DOHH2 (cell line): ENCODE results near the gene TMEM164.

Experiments used
- H3F3A ChIP-seq: fragments of 200-600 bp; sonication (generic), shearing (Covaris generic); 2 replicates; pipeline ENCODE4 v1.6.0; 2016; ENCODE audit warnings: antibody characterized with exemption, mild to moderate bottlenecking; ENCODE audit not compliant: control insufficient read depth, insufficient read depth
- H3K27ac ChIP-seq: fragments of 200-600 bp; sonication (generic); 2 replicates; pipeline ENCODE4 v1.5.1; 2014; ENCODE audit warnings: low read depth, mild to moderate bottlenecking, low read length, moderate library complexity
- H3K27me3 ChIP-seq: fragments of 200-600 bp; sonication (generic); 2 replicates; pipeline ENCODE4 v1.6.1; 2014; ENCODE audit warnings: mild to moderate bottlenecking, low read length, mixed read lengths; ENCODE audit not compliant: control insufficient read depth
- H3K36me3 ChIP-seq: fragments of 200-600 bp; sonication (generic); 2 replicates; pipeline ENCODE4 v1.6.1; 2014; ENCODE audit warnings: mild to moderate bottlenecking, low read length, moderate library complexity, mixed read lengths; ENCODE audit not compliant: control insufficient read depth
- H3K4me1 ChIP-seq: fragments of 200-600 bp; sonication (generic); 2 replicates; pipeline ENCODE4 v1.6.1; 2014; ENCODE audit warnings: mild to moderate bottlenecking, low read length, mixed read lengths; ENCODE audit not compliant: control insufficient read depth
- H3K4me2 ChIP-seq: fragments of 200-600 bp; sonication (generic); 2 replicates; pipeline ENCODE4 v1.6.0; 2014; ENCODE audit warnings: mild to moderate bottlenecking, low read length, moderate library complexity
- H3K4me3 ChIP-seq: fragments of 200-600 bp; sonication (generic); 2 replicates; pipeline ENCODE4 v1.5.1; 2014; ENCODE audit warnings: mild to moderate bottlenecking, low read length, mixed read lengths
- H3K79me2 ChIP-seq: fragments of 200-600 bp; sonication (generic); 2 replicates; pipeline ENCODE4 v1.6.1; 2014; ENCODE audit warnings: mild to moderate bottlenecking, low read length, mixed read lengths; ENCODE audit not compliant: control insufficient read depth
- H3K9me2 ChIP-seq: fragments of 200-600 bp; sonication (generic); replicated peaks from 2 replicates; pipeline ENCODE4 v1.6.1; 2014; ENCODE audit warnings: mild to moderate bottlenecking, low read length, mixed read lengths; ENCODE audit not compliant: control insufficient read depth
- H3K9me3 ChIP-seq: fragments of 200-600 bp; sonication (generic); 2 replicates; pipeline ENCODE4 v1.6.1; 2014; ENCODE audit warnings: antibody characterized with exemption, low read length, mixed read lengths; ENCODE audit not compliant: control insufficient read depth, insufficient read depth
- H4K20me1 ChIP-seq: fragments of 200-600 bp; sonication (generic); 2 replicates; pipeline ENCODE4 v1.6.0; 2014; ENCODE audit warnings: low read depth, mild to moderate bottlenecking, antibody characterized with exemption, low read length, moderate library complexity; ENCODE audit not compliant: control insufficient read depth, insufficient read depth
- CTCF ChIP-seq: fragments of 200-600 bp; sonication (generic); IDR thresholded peaks from one replicate; pipeline ENCODE4 v1.5.1; 2014; ENCODE audit warnings: antibody characterized with exemption, mild to moderate bottlenecking, low read depth, low read length; ENCODE audit not compliant: poor library complexity, severe bottlenecking
- EZH2phosphoT487 ChIP-seq: fragments of 200-600 bp; sonication (generic); IDR thresholded peaks from 2 replicates; pipeline ENCODE4 v1.6.1; 2017; ENCODE audit warnings: borderline replicate concordance, mild to moderate bottlenecking, antibody characterized with exemption, low read length, moderate library complexity, mixed read lengths

Gene TMEM164

GRCh38 chrX:110000847-110001713 lies 1.8 kb upstream of the TMEM164 start:
- no peaks in the 10 kb centered on the region for H3K9me2 ChIP-seq
- H3K4me2 ChIP-seq: no peak overlapping the region
- H3F3A ChIP-seq: no peaks in the 10 kb centered on the region
- no peak overlapping the region for H3K27ac ChIP-seq
- peaks cover 6% of the 10 kb centered on the region for H3K79me2 ChIP-seq
- H3K4me3 ChIP-seq: no peak overlapping the region
- H3K9me3 ChIP-seq: no peaks in the 10 kb centered on the region
- TF ChIP-seq CTCF (no peak), EZH2phosphoT487 (no peak)
- no peaks in the 10 kb centered on the region for H4K20me1 ChIP-seq
- H3K4me1 ChIP-seq: peaks cover 16% of the 10 kb centered on the region
- H3K27me3 ChIP-seq: no peaks in the 10 kb centered on the region
- no peaks in the 10 kb centered on the region for H3K36me3 ChIP-seq

GRCh38 chrX:110001740-110002299 lies 1.1 kb upstream of the TMEM164 start:
- Histone ChIP-seq H3K9me3 (no peaks in the 10 kb centered on the region), H3K4me2 (peak overlapping the region; percentile 74), H3K27me3 (no peaks in the 10 kb centered on the region), H3F3A (no peaks in the 10 kb centered on the region), H3K79me2 (peaks cover 6% of the 10 kb centered on the region), H3K4me1 (peaks cover 16% of the 10 kb centered on the region), H4K20me1 (no peaks in the 10 kb centered on the region), H3K4me3 (peak overlapping the region; percentile 82), H3K27ac (peak overlapping the region; percentile 49; the same call in 1 of the 2 replicates), H3K36me3 (no peaks in the 10 kb centered on the region), H3K9me2 (no peaks in the 10 kb centered on the region)
- TF ChIP-seq CTCF (no peak), EZH2phosphoT487 (no peak)

GRCh38 chrX:110003167-110004156 lies 548 bp downstream of the TMEM164 start:
- Histone ChIP-seq H4K20me1 (no peaks in the 10 kb centered on the region), H3K4me1 (peaks cover 16% of the 10 kb centered on the region), H3F3A (no peaks in the 10 kb centered on the region), H3K9me3 (no peaks in the 10 kb centered on the region), H3K27me3 (no peaks in the 10 kb centered on the region), H3K27ac (no peak overlapping the region), H3K9me2 (no peaks in the 10 kb centered on the region), H3K36me3 (no peaks in the 10 kb centered on the region), H3K79me2 (peaks cover 6% of the 10 kb centered on the region), H3K4me3 (peak overlapping the region; percentile 82), H3K4me2 (peak overlapping the region; percentile 74)
- TF ChIP-seq CTCF (no peak), EZH2phosphoT487 (no peak)
